HG03095 (cell line): ENCODE measurements around the gene SLC2A10.
"Not testable (repeated sequence)": the region's sequence is repeated elsewhere in the genome, so short reads cannot be mapped to it uniquely, and the experiment has no call there.

Source experiments
- ATAC-seq: cut with Tn5 transposase; IDR thresholded peaks from one replicate; pipeline ENCODE4 v1.9.1; 2021; ENCODE audit warnings: moderate library complexity; ENCODE audit not compliant: unreplicated experiment

SLC2A10 gene

GRCh38 chr20:46709459-46710152, at the start of gene SLC2A10:
Gene SLC2A10 (plus strand): TSS chr20:46709649. CDS start chr20:46709737, 88 bp downstream.
- ATAC-seq: no peak

GRCh38 chr20:46660487-46660886, 49.0 kb upstream of the SLC2A10 start:
- no peak for ATAC-seq

GRCh38 chr20:46661659-46662058, 47.8 kb upstream of the SLC2A10 start:
- no peak for ATAC-seq

GRCh38 chr20:46663531-46663930, 45.9 kb upstream of the SLC2A10 start:
- ATAC-seq: no peak

- no peak for ATAC-seq
Observed at GRCh38 chr20:46665602-46666001, 43.8 kb upstream of the SLC2A10 start.

- no peak for ATAC-seq
Observed at GRCh38 chr20:46666306-46666705, 43.1 kb upstream of the SLC2A10 start.

- ATAC-seq: no peak
Observed at GRCh38 chr20:46666818-46667515, 42.5 kb upstream of the SLC2A10 start.

- ATAC-seq: no peak
Observed at GRCh38 chr20:46670228-46670584, 39.2 kb upstream of the SLC2A10 start.

- ATAC-seq: no peak
Observed at GRCh38 chr20:46670585-46671584, 38.6 kb upstream of the SLC2A10 start.

- no peak for ATAC-seq
Observed at GRCh38 chr20:46671866-46672542, 37.4 kb upstream of the SLC2A10 start.

- ATAC-seq: no peak
Observed at GRCh38 chr20:46672543-46673148, 36.8 kb upstream of the SLC2A10 start.

- no peak for ATAC-seq
Observed at GRCh38 chr20:46673394-46674252, 35.8 kb upstream of the SLC2A10 start.

GRCh38 chr20:46674253-46675083, 35.0 kb upstream of the SLC2A10 start:
- no peak for ATAC-seq

- not testable (repeated sequence) for ATAC-seq
Observed at GRCh38 chr20:46676649-46677316, 32.7 kb upstream of the SLC2A10 start.

- ATAC-seq: no peak
Observed at GRCh38 chr20:46677608-46678007, 31.8 kb upstream of the SLC2A10 start.

- no peak for ATAC-seq
Observed at GRCh38 chr20:46678516-46678915, 30.9 kb upstream of the SLC2A10 start.

GRCh38 chr20:46680684-46681031, 28.8 kb upstream of the SLC2A10 start:
- no peak for ATAC-seq
